Activated T-cell treated with anti-CD3 and anti-CD28 coated beads, Interleukin-2, amount 50 U/mL, for 4 hours (primary cell): ENCODE measurements around the gene MYLK. TPM values are rescaled to one million over a fixed set of nuclear protein-coding genes. Genes with fewer than 3 reads are reported as not detected.
"Not testable (repeated sequence)": the region's sequence is repeated elsewhere in the genome, so short reads cannot be mapped to it uniquely, and the experiment has no call there.

ENCODE experiments used
- ATAC-seq, 2 donors: fragments of 200-7000 bp; cut with Tn5 transposase; one replicate each; pipeline ENCODE4 v1.10.0; 2021
- DNase-seq: peaks from one replicate; pipeline ENCODE4 v3.0.0-alpha.2; 2020
- H3K27me3 Mint-ChIP-seq: one replicate; pipeline ENCODE4 v1.8.0; 2021; ENCODE audit warnings: low read depth, mixed read lengths
- H3K36me3 Mint-ChIP-seq: one replicate; pipeline ENCODE4 v1.8.0; 2022; ENCODE audit warnings: mixed read lengths; ENCODE audit not compliant: insufficient read depth
- H3K4me1 Mint-ChIP-seq: one replicate; pipeline ENCODE4 v1.8.0; 2021; ENCODE audit warnings: low read depth, mixed read lengths
- H3K4me3 Mint-ChIP-seq: one replicate; pipeline ENCODE4 v1.8.0; 2021; ENCODE audit warnings: mild to moderate bottlenecking, moderate library complexity, mixed read lengths
- H3K9me3 Mint-ChIP-seq: one replicate; pipeline ENCODE4 v1.8.0; 2021; ENCODE audit warnings: mixed read lengths
- total RNA-seq, 3 donors: library from RNA; stranded (reverse); gene quantifications; one replicate each; pipeline ENCODE4 v1.2.1, GENCODE V29; 2021

MYLK gene, protein sequence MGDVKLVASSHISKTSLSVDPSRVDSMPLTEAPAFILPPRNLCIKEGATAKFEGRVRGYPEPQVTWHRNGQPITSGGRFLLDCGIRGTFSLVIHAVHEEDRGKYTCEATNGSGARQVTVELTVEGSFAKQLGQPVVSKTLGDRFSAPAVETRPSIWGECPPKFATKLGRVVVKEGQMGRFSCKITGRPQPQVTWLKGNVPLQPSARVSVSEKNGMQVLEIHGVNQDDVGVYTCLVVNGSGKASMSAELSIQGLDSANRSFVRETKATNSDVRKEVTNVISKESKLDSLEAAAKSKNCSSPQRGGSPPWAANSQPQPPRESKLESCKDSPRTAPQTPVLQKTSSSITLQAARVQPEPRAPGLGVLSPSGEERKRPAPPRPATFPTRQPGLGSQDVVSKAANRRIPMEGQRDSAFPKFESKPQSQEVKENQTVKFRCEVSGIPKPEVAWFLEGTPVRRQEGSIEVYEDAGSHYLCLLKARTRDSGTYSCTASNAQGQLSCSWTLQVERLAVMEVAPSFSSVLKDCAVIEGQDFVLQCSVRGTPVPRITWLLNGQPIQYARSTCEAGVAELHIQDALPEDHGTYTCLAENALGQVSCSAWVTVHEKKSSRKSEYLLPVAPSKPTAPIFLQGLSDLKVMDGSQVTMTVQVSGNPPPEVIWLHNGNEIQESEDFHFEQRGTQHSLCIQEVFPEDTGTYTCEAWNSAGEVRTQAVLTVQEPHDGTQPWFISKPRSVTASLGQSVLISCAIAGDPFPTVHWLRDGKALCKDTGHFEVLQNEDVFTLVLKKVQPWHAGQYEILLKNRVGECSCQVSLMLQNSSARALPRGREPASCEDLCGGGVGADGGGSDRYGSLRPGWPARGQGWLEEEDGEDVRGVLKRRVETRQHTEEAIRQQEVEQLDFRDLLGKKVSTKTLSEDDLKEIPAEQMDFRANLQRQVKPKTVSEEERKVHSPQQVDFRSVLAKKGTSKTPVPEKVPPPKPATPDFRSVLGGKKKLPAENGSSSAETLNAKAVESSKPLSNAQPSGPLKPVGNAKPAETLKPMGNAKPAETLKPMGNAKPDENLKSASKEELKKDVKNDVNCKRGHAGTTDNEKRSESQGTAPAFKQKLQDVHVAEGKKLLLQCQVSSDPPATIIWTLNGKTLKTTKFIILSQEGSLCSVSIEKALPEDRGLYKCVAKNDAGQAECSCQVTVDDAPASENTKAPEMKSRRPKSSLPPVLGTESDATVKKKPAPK (N-terminal part only)
- under 1 TPM; 0.60 to 0.92 (median 0.68) TPM for total RNA-seq

DNA sequence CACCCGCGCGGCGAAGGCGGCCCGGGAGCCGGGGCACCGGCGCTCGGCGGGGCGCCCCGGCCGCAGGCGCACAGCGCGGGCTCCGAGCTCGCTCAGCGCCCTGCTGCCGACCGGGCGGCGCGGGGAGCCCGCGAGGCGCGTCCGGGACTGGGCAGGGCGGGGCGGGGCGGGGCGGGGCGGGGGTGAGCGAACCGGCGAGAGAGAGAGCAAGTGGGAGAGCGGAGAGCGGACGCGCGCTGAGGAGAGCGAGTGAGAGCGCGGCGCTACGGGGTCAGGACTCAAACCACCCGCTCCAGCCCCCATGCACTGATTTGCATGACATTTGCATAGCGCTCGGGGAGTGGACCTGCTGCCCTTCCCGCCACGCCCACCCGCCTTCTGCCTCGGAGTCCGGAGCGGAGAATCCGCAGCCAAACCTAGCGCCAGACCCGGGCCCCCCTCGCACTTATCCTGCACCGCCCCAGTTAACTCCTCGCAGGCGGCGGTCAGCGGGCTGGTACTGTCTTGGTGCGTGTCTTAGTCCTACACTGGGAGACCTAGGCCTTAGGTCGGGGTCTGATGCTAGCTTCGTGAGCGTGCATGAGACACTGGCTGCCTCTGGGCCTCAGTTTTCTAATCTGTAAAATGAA lies at the start of gene MYLK:
TSS of gene MYLK (minus strand) at position 130 of the 629 bp plus-strand sequence. CDS start 90,491 bp downstream, outside the sequence.
- H3K36me3 Mint-ChIP-seq, result no peaks in the 10 kb centered on the region
- H3K4me3 Mint-ChIP-seq, result peak within 1 kb of the TSS; percentile 58
- peaks cover 13% of the 10 kb centered on the region for H3K4me1 Mint-ChIP-seq
- ATAC-seq (peak; percentile 85 to 87), DNase-seq (no peak)
- peaks cover 53% of the 10 kb centered on the region for H3K27me3 Mint-ChIP-seq
- no peaks in the 10 kb centered on the region for H3K9me3 Mint-ChIP-seq

DNA sequence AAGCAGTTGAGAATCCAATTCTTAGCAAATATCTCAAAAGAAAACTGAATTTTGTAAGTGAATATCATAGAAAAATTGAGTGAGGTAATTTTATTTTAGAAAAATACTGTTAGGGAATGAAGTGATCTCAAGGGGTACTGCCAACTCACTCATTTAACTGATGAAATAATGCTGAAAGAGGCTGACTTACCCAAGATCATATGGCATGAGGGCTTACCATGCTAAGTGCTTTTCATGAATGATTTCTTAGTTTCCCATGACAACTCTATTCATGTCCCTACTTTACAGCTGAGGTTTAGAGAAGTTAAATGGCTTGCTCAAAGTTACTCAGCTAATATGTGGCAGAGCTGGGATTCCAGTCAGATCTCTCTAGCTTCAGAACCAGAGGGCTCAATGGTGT lies 46.3 kb upstream of the MYLK start:
- DNase-seq (no peak), ATAC-seq (no peak)
- H3K27me3 Mint-ChIP-seq, result no peaks in the 10 kb centered on the region
- H3K4me1 Mint-ChIP-seq, result no peaks in the 10 kb centered on the region
- no peaks in the 10 kb centered on the region for H3K9me3 Mint-ChIP-seq
- H3K4me3 Mint-ChIP-seq, result no peak overlapping the region
- H3K36me3 Mint-ChIP-seq, result peaks cover 26% of the 10 kb centered on the region

DNA sequence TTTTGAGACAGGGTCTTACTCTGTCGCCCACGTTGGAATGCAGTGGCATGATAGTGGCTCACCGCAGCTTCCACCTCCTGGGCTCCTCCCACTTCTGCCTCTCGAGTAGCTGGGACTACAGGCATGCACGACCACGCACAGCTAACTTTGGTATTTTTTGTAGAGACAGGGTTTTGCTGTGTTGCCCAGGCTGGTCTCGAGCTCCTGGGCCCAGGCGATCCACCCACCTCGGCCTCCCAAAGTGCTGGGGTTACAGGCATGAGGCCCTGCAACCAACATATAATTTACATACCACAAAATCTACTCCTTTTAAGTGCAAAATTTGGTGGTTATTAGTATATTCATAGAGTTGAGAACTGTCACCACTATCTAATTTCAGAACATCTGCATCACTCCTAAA lies 45.2 kb upstream of the MYLK start:
- Mint-ChIP-seq H3K4me1 (no peaks in the 10 kb centered on the region), H3K27me3 (no peaks in the 10 kb centered on the region), H3K36me3 (peaks cover 33% of the 10 kb centered on the region), H3K9me3 (peaks cover 7% of the 10 kb centered on the region), H3K4me3 (no peak overlapping the region)
- DNase-seq (no peak), ATAC-seq (no peak)

DNA sequence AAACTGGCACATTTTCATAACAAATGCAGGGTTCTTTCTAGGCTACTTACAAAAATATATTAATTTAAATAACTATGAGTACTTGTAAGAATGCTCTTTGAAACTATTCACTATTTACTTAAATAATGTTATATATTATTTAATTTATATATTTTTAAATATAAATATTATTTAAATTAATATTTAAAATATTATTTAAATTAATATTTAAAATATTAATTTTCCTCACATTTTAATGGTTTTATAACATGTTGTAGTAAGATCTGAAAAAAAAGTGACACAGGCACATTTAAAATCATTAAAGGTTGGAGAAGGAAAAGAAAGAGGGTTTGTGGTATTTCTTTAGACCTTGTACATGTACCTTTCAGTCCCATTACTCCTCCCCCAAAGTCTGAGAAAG lies 42.3 kb upstream of the MYLK start:
- H3K9me3 Mint-ChIP-seq, result peaks cover 27% of the 10 kb centered on the region
- ATAC-seq (no peak), DNase-seq (no peak)
- no peaks in the 10 kb centered on the region for H3K27me3 Mint-ChIP-seq
- H3K4me3 Mint-ChIP-seq, result no peak overlapping the region
- no peaks in the 10 kb centered on the region for H3K4me1 Mint-ChIP-seq
- peaks cover 50% of the 10 kb centered on the region for H3K36me3 Mint-ChIP-seq

DNA sequence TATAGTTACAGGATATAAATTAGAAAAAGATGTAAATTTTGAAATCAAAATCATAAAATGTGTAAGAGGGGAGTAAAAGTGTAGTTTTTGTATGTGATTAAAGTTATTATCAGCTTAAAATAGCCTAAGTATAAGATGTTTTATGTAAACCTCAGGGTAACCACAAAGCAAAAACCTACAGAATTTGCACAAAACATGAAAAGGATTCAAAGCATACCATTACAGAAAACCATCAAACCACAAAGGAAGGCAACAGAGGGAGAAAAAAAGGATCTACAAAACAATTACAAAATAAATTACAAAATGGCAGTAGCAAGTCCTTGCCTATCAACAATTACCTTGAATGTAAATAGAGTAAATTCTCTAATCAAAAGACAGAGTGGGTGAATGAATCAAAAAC lies 36.7 kb upstream of the MYLK start:
- H3K27me3 Mint-ChIP-seq, result no peaks in the 10 kb centered on the region
- H3K36me3 Mint-ChIP-seq, result peaks cover 57% of the 10 kb centered on the region
- DNase-seq, result no peak
- no peaks in the 10 kb centered on the region for H3K4me1 Mint-ChIP-seq
- peaks cover 46% of the 10 kb centered on the region for H3K9me3 Mint-ChIP-seq
- no peak for ATAC-seq
- H3K4me3 Mint-ChIP-seq, result no peak overlapping the region

DNA sequence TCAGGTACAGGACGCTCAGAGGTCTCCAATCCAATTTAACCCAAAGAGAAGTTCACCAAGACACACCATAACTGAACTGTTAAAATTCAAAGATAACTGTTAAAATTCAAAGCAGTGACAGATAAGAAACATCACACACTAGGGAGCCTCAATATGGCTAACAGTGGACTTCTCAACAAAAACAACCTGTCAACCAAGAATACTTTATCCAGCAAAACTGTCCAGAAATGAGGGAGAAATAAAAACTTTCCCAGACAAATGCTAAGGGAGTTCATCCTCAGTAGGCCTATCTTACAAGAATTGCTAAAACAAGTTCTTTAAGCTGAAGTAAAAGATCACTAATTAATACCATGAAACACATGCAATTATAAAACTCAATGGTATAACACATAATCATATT lies 36.3 kb upstream of the MYLK start:
- no peaks in the 10 kb centered on the region for H3K4me1 Mint-ChIP-seq
- DNase-seq (no peak), ATAC-seq (no peak)
- H3K27me3 Mint-ChIP-seq, result no peaks in the 10 kb centered on the region
- H3K9me3 Mint-ChIP-seq, result peaks cover 46% of the 10 kb centered on the region
- no peak overlapping the region for H3K4me3 Mint-ChIP-seq
- H3K36me3 Mint-ChIP-seq, result peaks cover 56% of the 10 kb centered on the region

DNA sequence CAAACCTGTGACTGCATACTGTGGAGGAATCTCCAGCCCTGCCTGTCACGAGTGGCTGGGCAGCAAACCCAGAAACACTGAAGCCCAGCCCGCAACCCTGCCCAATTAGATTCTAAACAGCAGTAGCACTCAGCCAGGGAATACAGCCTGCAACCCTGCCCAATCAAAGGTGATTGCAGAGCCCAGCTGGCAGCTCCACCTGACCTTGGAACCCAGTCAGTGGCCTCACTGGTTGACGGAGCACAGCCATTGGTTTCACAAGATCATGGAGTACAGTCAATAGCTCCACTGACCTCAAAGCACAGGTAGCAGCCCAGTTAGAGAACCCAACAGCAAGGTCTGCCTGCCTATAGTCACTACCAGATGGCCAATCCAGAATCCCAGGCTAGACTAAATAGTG lies 35.2 kb upstream of the MYLK start:
- Mint-ChIP-seq H3K27me3 (no peaks in the 10 kb centered on the region), H3K36me3 (peaks cover 54% of the 10 kb centered on the region), H3K4me1 (no peaks in the 10 kb centered on the region), H3K4me3 (no peak overlapping the region), H3K9me3 (peaks cover 39% of the 10 kb centered on the region)
- ATAC-seq, result no peak
- no peak for DNase-seq

DNA sequence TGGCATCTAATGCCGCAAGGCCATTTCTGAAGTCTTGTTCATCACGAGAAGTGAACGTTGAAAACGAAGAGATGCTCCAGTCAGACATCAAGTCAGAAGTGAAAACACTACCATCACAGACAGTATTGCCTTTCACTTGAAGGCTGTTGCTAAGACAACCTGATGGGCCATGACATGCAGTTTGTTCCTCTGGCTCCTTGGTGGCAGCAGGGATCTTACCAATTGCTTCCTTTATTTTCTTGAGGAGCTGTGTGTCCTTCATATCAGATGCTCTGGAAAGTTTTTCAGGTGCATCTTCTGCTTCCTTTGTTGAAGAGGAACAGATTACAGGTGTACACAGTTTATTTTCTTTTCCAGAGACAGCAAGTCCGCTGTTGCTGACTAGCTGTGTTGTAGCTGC lies 30.7 kb upstream of the MYLK start:
- H3K27me3 Mint-ChIP-seq, result no peaks in the 10 kb centered on the region
- peaks cover 10% of the 10 kb centered on the region for H3K36me3 Mint-ChIP-seq
- H3K4me3 Mint-ChIP-seq, result no peak overlapping the region
- DNase-seq (no peak), ATAC-seq (no peak)
- H3K9me3 Mint-ChIP-seq, result peaks cover 4% of the 10 kb centered on the region
- no peaks in the 10 kb centered on the region for H3K4me1 Mint-ChIP-seq

DNA sequence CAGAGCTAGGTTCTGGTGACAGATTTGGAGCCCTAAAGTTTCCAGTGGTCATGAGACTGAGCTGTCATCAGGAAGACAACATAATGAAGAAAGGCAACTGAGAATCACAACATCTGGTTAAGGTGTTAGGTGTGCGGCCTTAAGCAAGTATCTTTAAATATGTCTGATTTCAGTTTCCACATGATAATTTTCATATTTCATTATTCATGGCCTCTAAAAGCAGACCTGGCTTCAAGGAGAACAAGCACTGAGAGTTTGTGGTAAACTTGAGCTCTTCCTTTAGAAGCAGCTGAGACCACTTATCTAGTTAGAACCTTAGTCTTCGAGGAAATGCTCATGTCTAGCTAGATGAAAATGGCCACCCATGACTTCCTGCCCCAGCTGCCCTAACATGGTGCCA lies 25.7 kb upstream of the MYLK start:
- no peaks in the 10 kb centered on the region for H3K27me3 Mint-ChIP-seq
- H3K4me1 Mint-ChIP-seq, result no peaks in the 10 kb centered on the region
- H3K36me3 Mint-ChIP-seq, result no peaks in the 10 kb centered on the region

DNA sequence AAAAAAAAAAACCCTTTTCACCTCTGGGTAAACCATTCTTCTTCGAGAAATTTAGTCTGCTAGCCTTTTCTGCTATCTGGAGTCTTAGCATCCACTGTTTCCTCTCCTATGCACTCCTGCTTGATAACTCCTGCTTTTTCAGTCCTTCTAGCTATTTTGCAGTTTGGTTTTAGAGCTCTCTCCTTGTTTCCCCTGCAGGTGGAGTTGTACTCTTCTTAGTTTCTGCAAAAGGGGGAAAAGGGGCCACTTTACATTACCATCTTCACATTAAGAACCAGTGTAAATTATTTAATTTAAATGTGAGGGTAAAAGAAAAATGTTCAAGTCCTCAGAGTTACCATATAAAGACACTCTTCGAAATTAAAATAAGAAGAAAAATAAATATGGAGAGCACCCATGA lies 23.6 kb upstream of the MYLK start:
- H3K27me3 Mint-ChIP-seq, result no peaks in the 10 kb centered on the region
- H3K4me1 Mint-ChIP-seq, result no peaks in the 10 kb centered on the region
- H3K36me3 Mint-ChIP-seq, result no peaks in the 10 kb centered on the region
- DNase-seq (no peak), ATAC-seq (no peak)
- H3K9me3 Mint-ChIP-seq, result no peaks in the 10 kb centered on the region
- H3K4me3 Mint-ChIP-seq, result no peak overlapping the region

More for the DNA sequence above, 25.7 kb upstream of the MYLK start:
- H3K9me3 Mint-ChIP-seq, result no peaks in the 10 kb centered on the region
- ATAC-seq (no peak), DNase-seq (no peak)
- H3K4me3 Mint-ChIP-seq, result no peak overlapping the region

DNA sequence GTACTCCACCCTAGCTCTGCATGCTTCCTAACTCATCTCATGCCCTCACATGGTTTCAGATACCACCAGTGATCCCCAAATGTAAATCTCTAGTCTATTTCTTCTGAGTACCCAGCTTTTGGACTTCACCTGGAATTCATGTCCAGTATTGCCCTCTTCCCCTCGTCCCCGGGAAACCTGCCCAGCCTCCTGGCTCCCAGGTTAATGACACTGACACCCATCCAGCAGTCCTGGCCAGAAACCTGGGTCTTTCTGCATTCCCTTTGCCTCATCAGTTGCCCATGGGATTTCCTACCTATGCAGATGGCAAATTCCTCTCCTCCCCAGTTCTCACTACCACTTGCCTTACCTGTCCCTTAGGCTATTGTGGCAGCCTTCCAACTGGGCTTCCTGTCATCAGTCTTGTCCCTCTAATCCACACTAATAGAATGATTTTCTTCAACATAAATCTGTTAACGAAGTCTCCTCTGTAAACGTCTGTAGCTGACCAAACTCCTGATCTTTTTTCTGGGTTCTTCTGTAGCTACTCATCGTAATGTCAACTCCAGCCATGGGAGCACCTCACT lies 15.3 kb upstream of the MYLK start:
- Mint-ChIP-seq H3K36me3 (no peaks in the 10 kb centered on the region), H3K4me1 (no peaks in the 10 kb centered on the region), H3K9me3 (no peaks in the 10 kb centered on the region), H3K27me3 (peaks cover 11% of the 10 kb centered on the region), H3K4me3 (no peak overlapping the region)
- ATAC-seq (no peak), DNase-seq (no peak)

DNA sequence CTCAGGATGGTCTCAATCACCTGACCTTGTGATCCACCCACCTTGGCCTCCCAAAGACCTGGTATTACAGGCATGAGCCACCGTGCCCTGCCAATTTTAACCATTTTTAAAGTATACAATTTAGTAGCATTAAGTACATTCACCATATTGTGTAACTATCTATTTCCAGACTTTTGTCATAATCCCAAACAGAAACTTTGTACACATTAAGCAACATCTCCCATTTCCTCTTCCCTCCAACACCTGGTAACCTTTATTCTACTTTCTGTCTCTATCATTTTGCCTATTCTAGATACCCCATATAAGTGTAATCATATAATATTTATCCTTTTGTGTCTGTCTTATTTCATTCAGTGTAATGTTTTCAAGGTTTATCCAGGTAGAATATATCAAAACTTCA lies 8.9 kb upstream of the MYLK start:
- no peak for DNase-seq
- no peaks in the 10 kb centered on the region for H3K4me1 Mint-ChIP-seq
- no peak for ATAC-seq
- H3K9me3 Mint-ChIP-seq, result peaks cover 15% of the 10 kb centered on the region
- H3K27me3 Mint-ChIP-seq, result peaks cover 11% of the 10 kb centered on the region
- H3K36me3 Mint-ChIP-seq, result no peaks in the 10 kb centered on the region
- no peak overlapping the region for H3K4me3 Mint-ChIP-seq

DNA sequence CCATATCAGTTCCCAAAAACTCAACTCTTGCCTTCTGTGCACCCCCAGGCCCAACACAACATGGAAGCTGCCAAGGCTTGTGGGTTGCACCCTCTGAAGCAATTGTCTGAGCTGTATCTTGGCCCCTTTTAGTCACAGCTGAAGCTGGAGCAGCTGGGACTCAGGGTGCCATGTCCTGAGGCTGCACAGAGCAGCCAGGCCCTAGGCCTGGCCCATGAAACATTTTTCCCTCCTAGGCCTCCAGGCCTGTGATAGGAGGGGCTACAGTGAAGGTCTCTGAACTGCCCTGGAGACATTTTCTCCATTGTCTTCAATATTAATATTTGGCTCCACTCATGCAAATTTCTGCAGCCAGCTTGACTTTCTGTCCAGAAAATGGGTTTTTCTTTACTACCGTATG lies 8.1 kb upstream of the MYLK start:
- Mint-ChIP-seq H3K9me3 (peaks cover 15% of the 10 kb centered on the region), H3K27me3 (peaks cover 11% of the 10 kb centered on the region), H3K36me3 (no peaks in the 10 kb centered on the region), H3K4me3 (no peak overlapping the region), H3K4me1 (no peaks in the 10 kb centered on the region)
- DNase-seq, result no peak
- ATAC-seq, result no peak

DNA sequence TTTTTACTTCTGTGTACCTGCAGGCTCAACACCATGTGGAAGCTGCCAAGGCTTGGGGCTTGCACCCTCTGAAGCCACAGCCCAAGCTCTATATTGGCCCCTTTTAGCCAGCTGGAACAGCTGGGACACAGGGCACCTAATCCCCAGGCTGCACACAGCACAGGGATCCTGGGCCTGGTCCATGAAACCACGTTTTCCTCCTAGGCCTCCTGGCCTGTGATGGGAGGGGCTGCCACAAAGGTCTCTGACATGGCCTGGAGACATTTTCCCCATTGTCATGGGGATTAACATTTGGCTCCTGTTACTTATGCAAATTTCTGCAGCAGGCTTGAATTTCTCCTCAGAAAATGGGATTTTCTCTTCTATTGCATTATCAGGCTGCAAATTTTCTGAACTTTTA lies 6.9 kb upstream of the MYLK start:
- peaks cover 15% of the 10 kb centered on the region for H3K9me3 Mint-ChIP-seq
- not testable (repeated sequence) for ATAC-seq, H3K36me3 Mint-ChIP-seq, H3K4me3 Mint-ChIP-seq, H3K4me1 Mint-ChIP-seq, DNase-seq
- peaks cover 17% of the 10 kb centered on the region for H3K27me3 Mint-ChIP-seq
